Measurements from ENCODE around the gene NEK9. TPM values are rescaled to one million over a fixed set of nuclear protein-coding genes. Genes with fewer than 3 reads are reported as not detected.

Gene NEK9
- polyA plus RNA-seq, 1 donor from 2014 or later: 9.4 TPM

DNA sequence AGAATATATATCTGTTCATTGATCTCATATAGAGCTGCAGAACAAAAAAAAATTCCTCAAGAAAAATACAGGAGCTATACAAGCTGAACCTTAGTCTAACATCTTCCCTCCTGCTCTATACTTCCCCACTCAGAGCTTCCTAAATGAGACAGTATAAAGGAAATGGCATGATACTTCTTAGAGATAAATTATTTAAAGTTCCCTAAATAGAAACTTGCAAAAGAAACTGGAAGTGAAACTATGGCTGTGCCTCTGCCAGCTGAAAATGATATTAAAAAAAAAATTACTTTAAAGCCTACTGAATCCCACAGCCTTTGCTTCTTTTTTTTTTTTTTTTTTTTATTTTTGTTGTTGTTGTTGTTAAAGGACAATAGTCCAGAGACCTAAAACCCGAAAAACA lies 11.6 kb upstream of the NEK9 start:
- Histone ChIP-seq H3F3A (ENCODE audit: insufficient read depth, low read length, poor library complexity, severe bottlenecking) (no peaks in the 10 kb centered on the region), H3K27me3 (ENCODE audit: insufficient read depth, low read depth, low read length) (no peaks in the 10 kb centered on the region), H3K4me2 (ENCODE audit: low read length) (no peak overlapping the region), H3K79me2 (replicated peaks; ENCODE audit: insufficient read depth, low read length) (no peaks in the 10 kb centered on the region), H3K36me3 (ENCODE audit: insufficient read depth, low read length) (peaks cover 13% of the 10 kb centered on the region), H3K9me2 (ENCODE audit: insufficient read depth, low read length) (no peaks in the 10 kb centered on the region), H3K9me3 (ENCODE audit: low read length) (no peaks in the 10 kb centered on the region), H3K9ac (ENCODE audit: low read length) (no peak overlapping the region), H3K27ac (ENCODE audit: low read length) (no peak overlapping the region), H4K20me1 (ENCODE audit: insufficient read depth) (no peaks in the 10 kb centered on the region), H2AFZ (ENCODE audit: low read depth, low read length) (no peak overlapping the region), H3K4me3 (ENCODE audit: low read length) (no peak overlapping the region)
- TF ChIP-seq, protein P1, sequence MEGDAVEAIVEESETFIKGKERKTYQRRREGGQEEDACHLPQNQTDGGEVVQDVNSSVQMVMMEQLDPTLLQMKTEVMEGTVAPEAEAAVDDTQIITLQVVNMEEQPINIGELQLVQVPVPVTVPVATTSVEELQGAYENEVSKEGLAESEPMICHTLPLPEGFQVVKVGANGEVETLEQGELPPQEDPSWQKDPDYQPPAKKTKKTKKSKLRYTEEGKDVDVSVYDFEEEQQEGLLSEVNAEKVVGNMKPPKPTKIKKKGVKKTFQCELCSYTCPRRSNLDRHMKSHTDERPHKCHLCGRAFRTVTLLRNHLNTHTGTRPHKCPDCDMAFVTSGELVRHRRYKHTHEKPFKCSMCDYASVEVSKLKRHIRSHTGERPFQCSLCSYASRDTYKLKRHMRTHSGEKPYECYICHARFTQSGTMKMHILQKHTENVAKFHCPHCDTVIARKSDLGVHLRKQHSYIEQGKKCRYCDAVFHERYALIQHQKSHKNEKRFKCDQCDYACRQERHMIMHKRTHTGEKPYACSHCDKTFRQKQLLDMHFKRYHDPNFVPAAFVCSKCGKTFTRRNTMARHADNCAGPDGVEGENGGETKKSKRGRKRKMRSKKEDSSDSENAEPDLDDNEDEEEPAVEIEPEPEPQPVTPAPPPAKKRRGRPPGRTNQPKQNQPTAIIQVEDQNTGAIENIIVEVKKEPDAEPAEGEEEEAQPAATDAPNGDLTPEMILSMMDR (IDR thresholded peaks at IDR 0.05; ENCODE audit: poor library complexity, severe bottlenecking): no peak
- TF ChIP-seq, protein P2, sequence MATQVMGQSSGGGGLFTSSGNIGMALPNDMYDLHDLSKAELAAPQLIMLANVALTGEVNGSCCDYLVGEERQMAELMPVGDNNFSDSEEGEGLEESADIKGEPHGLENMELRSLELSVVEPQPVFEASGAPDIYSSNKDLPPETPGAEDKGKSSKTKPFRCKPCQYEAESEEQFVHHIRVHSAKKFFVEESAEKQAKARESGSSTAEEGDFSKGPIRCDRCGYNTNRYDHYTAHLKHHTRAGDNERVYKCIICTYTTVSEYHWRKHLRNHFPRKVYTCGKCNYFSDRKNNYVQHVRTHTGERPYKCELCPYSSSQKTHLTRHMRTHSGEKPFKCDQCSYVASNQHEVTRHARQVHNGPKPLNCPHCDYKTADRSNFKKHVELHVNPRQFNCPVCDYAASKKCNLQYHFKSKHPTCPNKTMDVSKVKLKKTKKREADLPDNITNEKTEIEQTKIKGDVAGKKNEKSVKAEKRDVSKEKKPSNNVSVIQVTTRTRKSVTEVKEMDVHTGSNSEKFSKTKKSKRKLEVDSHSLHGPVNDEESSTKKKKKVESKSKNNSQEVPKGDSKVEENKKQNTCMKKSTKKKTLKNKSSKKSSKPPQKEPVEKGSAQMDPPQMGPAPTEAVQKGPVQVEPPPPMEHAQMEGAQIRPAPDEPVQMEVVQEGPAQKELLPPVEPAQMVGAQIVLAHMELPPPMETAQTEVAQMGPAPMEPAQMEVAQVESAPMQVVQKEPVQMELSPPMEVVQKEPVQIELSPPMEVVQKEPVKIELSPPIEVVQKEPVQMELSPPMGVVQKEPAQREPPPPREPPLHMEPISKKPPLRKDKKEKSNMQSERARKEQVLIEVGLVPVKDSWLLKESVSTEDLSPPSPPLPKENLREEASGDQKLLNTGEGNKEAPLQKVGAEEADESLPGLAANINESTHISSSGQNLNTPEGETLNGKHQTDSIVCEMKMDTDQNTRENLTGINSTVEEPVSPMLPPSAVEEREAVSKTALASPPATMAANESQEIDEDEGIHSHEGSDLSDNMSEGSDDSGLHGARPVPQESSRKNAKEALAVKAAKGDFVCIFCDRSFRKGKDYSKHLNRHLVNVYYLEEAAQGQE (IDR thresholded peaks at IDR 0.05; ENCODE audit: borderline replicate concordance): no peak
- TF ChIP-seq EP300 (conservative IDR thresholded peaks at IDR 0.05; ENCODE audit: poor library complexity, severe bottlenecking) (no peak), RAD21 (conservative IDR thresholded peaks at IDR 0.05) (no peak), POLR2AphosphoS5 (IDR thresholded peaks at IDR 0.05) (no peak), TAF1 (IDR thresholded peaks at IDR 0.05; ENCODE audit: low read depth) (no peak), EZH2 (IDR thresholded peaks at IDR 0.05; ENCODE audit: borderline replicate concordance, insufficient read depth, low read length, poor library complexity, severe bottlenecking) (no peak), MXI1 (conservative IDR thresholded peaks at IDR 0.05; ENCODE audit: poor library complexity, severe bottlenecking) (no peak), SMC3 (conservative IDR thresholded peaks at IDR 0.05; ENCODE audit: poor library complexity) (no peak)

DNA sequence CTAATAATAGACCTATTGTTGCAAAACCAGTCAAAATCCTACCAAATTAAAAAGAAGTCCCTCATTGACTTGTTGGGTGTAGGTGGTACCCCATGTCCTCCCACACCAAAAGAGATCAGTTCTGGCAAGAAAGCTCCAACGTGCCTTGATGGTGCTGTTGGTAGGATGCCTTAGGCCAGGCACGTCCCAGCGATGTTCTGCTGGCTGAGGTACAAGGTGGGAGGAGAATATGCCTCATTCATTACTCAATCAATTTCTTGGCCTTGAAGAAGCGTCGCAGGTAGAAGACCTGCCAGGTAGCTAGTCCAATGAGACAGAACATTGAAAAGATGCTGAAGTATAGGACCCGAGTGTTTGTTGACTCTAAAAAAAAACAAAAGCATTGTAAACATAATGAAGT lies 7.8 kb upstream of the NEK9 start:
- Histone ChIP-seq H2AFZ (ENCODE audit: low read depth, low read length) (no peak overlapping the region), H3K36me3 (ENCODE audit: insufficient read depth, low read length) (peaks cover 15% of the 10 kb centered on the region), H3K27me3 (ENCODE audit: insufficient read depth, low read depth, low read length) (no peaks in the 10 kb centered on the region), H4K20me1 (ENCODE audit: insufficient read depth) (no peaks in the 10 kb centered on the region), H3K4me2 (ENCODE audit: low read length) (no peak overlapping the region), H3K79me2 (replicated peaks; ENCODE audit: insufficient read depth, low read length) (no peaks in the 10 kb centered on the region), H3K27ac (ENCODE audit: low read length) (no peak overlapping the region), H3K9me2 (ENCODE audit: insufficient read depth, low read length) (no peaks in the 10 kb centered on the region), H3K9ac (ENCODE audit: low read length) (no peak overlapping the region), H3K9me3 (ENCODE audit: low read length) (no peaks in the 10 kb centered on the region), H3F3A (ENCODE audit: insufficient read depth, low read length, poor library complexity, severe bottlenecking) (no peaks in the 10 kb centered on the region), H3K4me3 (ENCODE audit: low read length) (no peak overlapping the region)
- TF ChIP-seq MXI1 (conservative IDR thresholded peaks at IDR 0.05; ENCODE audit: poor library complexity, severe bottlenecking) (no peak), RAD21 (conservative IDR thresholded peaks at IDR 0.05) (no peak), POLR2AphosphoS5 (IDR thresholded peaks at IDR 0.05) (no peak), TAF1 (IDR thresholded peaks at IDR 0.05; ENCODE audit: low read depth) (no peak), EZH2 (IDR thresholded peaks at IDR 0.05; ENCODE audit: borderline replicate concordance, insufficient read depth, low read length, poor library complexity, severe bottlenecking) (no peak)
- TF ChIP-seq, protein P1 (IDR thresholded peaks at IDR 0.05; ENCODE audit: poor library complexity, severe bottlenecking): no peak

All from neural cell (in vitro differentiated cells).